Fibroblast of the aortic adventitia (primary cell): ENCODE results near the gene SPOCK1. TPM values are rescaled to one million over a fixed set of nuclear protein-coding genes. Genes with fewer than 3 reads are reported as not detected.

Experiments
- DNase-seq: peaks from one replicate; pipeline ENCODE4 v3.0.0-alpha.2; 2010; ENCODE audit warnings: low read depth
- H3K4me3 ChIP-seq: 2 replicates; pipeline ENCODE4 v1.5.1; 2011; ENCODE audit warnings: low read depth, mild to moderate bottlenecking, control low read depth, low read length, moderate library complexity
- total RNA-seq: library from RNA; depleted of rRNA; stranded (reverse); fragments of >200 nt; gene quantifications from 2 replicates; pipeline ENCODE4 v1.2.3, GENCODE V29; 2012; ENCODE audit warnings: low replicate concordance
- TF ChIP-seq, protein P1 (sequence below): IDR thresholded peaks from 2 replicates; pipeline ENCODE4 v1.5.1; 2011; ENCODE audit warnings: mild to moderate bottlenecking, low read length, control low read depth, inconsistent platforms; ENCODE audit not compliant: insufficient read depth

The SPOCK1 gene
- total RNA-seq, 1 donor = 174 TPM

DNA sequence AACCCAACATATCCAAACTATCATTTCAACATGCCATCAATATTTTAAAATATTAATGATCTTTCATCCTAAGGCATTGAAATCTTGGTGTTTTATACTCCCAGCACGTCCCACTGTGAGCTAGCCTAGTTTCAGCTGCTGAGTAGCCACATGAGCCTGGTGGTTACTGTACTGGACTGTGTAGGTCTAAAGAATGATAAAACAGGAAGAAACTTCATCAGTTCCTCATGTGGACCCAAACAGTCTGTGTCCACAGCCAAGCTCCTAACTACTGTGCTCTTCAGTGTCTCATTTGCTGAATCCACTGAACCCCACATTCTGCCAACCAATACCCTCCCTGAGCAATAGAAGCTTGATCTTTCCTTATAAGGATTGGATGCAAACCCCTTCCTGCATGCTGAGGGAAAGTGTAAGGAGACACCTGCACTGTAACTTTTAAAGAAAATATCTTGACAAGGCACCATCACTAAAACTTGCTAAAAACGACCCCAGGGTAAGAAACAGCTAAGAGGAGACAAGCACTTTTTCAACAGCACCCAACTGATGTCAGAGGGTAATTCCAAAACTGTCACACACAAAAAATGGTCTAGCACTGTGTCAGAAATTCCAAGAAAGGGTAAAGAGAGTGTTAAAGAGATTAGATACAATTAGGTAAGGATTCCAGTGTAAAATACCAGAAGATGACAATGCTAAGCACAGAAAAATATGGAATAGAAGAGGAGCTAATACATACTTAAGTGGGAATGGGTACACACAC is 126.9 kb downstream of the SPOCK1 start:
- no peak for DNase-seq
- TF ChIP-seq, protein P1, sequence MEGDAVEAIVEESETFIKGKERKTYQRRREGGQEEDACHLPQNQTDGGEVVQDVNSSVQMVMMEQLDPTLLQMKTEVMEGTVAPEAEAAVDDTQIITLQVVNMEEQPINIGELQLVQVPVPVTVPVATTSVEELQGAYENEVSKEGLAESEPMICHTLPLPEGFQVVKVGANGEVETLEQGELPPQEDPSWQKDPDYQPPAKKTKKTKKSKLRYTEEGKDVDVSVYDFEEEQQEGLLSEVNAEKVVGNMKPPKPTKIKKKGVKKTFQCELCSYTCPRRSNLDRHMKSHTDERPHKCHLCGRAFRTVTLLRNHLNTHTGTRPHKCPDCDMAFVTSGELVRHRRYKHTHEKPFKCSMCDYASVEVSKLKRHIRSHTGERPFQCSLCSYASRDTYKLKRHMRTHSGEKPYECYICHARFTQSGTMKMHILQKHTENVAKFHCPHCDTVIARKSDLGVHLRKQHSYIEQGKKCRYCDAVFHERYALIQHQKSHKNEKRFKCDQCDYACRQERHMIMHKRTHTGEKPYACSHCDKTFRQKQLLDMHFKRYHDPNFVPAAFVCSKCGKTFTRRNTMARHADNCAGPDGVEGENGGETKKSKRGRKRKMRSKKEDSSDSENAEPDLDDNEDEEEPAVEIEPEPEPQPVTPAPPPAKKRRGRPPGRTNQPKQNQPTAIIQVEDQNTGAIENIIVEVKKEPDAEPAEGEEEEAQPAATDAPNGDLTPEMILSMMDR = no peak
- H3K4me3 ChIP-seq = no peak overlapping the region

DNA sequence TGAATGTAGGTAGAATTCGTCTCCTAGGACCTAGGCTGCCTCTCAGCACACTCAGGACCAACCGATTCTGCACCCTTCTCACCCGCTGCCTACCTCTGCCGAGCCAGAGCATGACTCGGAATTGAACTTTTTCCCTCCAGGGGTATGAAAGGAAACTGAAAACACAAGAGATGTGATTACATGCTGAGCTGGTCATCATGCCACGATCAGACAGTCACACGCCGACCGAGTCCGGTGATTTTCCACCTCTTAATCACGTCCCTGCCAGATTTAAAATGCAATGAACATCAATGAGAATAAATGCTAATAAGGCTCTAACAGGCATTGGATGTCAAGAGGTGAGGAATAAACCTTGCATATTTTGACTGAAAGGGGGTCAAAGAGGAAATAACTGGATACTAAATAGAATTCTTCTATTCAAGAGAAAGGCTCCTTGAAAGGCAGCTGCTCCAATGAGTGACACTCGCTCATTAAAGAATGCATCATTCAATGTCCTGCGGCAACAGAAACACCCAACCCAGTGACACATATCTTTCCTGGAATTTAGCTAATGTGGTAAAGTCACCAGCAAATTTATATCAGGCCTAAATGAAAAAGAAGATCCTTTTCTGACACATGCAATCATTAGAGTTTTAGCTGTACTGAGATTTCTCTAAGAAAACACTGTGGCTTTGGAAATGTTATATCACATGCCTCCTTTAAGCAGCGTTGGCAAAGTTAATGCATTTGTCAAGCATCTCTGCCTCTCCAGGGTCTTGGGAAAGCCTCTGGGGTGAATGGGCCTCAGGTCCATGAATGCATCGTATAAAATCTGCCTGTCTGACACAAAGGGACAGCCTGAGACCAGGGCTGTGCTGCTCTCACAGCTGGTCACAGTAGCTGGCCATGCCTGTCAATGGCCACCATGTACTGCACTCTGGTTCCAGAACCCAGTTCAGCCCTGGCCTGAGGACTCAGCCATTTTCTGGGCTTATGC is 128.7 kb downstream of the SPOCK1 start:
- TF ChIP-seq, protein P1 = no peak
- DNase-seq = no peak
- H3K4me3 ChIP-seq = no peak overlapping the region

- no peak for DNase-seq
- no peak overlapping the region for H3K4me3 ChIP-seq
- TF ChIP-seq, protein P1 = no peak
These were observed 130.5 kb downstream of the SPOCK1 start for GRCh38 chr5:137368651-137369050.

DNA sequence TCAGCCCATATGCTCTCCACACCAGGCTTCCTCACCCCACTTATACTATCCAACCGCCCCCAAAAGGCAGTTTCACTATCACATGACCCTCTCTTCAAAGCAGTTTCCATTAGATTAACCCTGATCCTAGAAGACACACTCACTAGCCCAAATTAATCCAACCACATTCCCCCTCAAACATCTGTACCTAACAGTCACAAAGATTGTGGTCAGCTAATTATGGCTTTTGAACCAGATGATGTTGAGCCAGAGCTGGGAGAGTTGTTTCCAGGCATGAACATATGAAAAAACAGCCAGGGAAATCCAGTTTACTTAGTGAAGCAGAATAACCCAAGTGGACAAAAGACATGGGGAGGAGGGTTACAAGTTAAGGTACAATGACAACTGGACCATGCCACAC is 131.2 kb downstream of the SPOCK1 start:
- TF ChIP-seq, protein P1 = no peak

DNA sequence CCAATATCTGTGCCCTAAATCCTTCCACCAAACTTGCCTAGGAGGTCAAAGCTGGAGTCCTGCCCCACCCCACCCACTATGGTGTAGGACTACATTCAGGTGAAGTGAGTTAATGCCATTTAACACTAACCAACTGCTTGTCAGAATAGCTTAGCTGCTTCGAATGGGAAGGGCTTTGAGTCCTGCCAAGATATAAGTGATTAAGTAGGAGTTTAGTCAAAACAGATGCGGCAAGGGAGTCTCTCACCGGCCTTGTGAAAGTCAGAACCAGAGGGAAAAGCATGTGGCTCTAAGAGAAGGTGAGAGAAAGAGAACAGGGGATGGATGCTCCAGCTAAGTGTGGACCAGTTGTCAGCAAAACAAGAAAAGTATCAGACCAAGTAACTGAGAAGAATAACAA is 132.6 kb downstream of the SPOCK1 start:
- TF ChIP-seq, protein P1 = no peak
- no peak overlapping the region for H3K4me3 ChIP-seq
- DNase-seq = peak; percentile 57

More for the DNA sequence above, 131.2 kb downstream of the SPOCK1 start:
- H3K4me3 ChIP-seq = no peak overlapping the region
- no peak for DNase-seq

DNA sequence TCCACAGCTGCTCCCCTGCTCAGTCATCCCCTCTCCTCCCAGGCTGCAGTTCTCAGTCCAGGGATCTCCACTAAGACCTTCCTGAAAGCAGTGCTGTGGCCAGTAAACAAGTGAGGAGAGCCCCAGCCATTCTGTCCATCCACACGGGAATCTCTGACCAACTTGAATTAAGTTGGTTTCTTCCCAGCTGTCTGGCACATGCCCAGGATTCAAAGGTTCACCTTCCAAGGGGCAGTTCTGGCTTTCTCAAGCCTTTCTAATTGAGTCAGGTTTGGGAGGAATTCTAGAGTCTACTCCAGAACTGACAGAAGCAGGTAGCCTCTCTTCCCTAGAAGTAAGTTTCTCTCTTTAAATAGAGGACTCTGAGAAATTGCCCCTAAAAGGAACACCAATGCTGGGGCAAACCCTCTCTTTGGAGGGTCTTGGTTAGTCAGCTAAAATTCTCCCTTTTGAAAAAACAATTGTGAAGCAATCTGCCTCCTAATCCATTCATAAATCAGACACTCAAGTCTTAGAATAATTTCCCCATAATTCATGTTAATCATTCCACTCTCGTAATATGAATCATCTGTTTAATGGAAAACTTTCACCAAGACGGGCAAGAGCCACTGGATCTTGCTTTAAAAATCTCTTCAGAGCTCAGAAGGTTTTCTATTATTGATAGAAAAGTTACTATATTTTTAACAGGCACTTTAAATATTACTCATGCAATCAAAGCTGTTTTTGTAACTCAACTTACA is 133.8 kb downstream of the SPOCK1 start:
- H3K4me3 ChIP-seq = no peak overlapping the region
- TF ChIP-seq, protein P1 = no peak
- peak; percentile 39 for DNase-seq
